DND-41 (cell line): Measurements from ENCODE around the gene TMC3.
A peak's percentile ranks its signal among the peaks of the same experiment; 100 is the strongest.

Experiments
- ATAC-seq: fragments of 200-7000 bp; cut with Tn5 transposase; 3 replicates; pipeline ENCODE4 v1.9.1; 2021; ENCODE audit warnings: low read depth; ENCODE audit not compliant: insufficient read depth
- DNase-seq: peaks from one replicate; pipeline ENCODE4 v3.0.0-alpha.2; 2020
- H2AFZ ChIP-seq: 2 replicates; pipeline ENCODE4 v1.6.0; 2012; ENCODE audit warnings: low read depth, low read length
- H3K27ac ChIP-seq: 2 replicates; pipeline ENCODE4 v1.5.1; 2012; ENCODE audit warnings: low read length, inconsistent platforms
- H3K27me3 ChIP-seq: fragments of 200-600 bp; sonication (generic); 2 replicates; pipeline ENCODE4 v1.6.0; 2012; ENCODE audit warnings: low read length, mild to moderate bottlenecking, inconsistent platforms; ENCODE audit not compliant: insufficient read depth, poor library complexity
- H3K36me3 ChIP-seq: 2 replicates; pipeline ENCODE4 v1.5.1; 2012; ENCODE audit warnings: low read length, inconsistent platforms; ENCODE audit not compliant: insufficient read depth
- H3K4me1 ChIP-seq: 2 replicates; pipeline ENCODE4 v1.5.1; 2012; ENCODE audit warnings: mild to moderate bottlenecking, low read length; ENCODE audit not compliant: insufficient read depth
- H3K4me2 ChIP-seq: 2 replicates; pipeline ENCODE4 v1.6.0; 2012; ENCODE audit warnings: mild to moderate bottlenecking, moderate library complexity, low read length, inconsistent platforms; ENCODE audit not compliant: insufficient read depth
- H3K4me3 ChIP-seq, 2 experiments: fragments of 200-600 bp in 1 of 2; shearing (Covaris generic) in 1 of 2; 2 replicates each; pipeline ENCODE4 v1.5.1; 2012 to 2016; ENCODE audit warnings: inconsistent platforms in 2 of 2, low read length in 2 of 2, mild to moderate bottlenecking in 2 of 2, low read depth in 1 of 2, moderate library complexity in 1 of 2
- H3K79me2 ChIP-seq: 2 replicates; pipeline ENCODE4 v1.6.0; 2012; ENCODE audit warnings: low read length, inconsistent platforms; ENCODE audit not compliant: insufficient read depth
- H3K9ac ChIP-seq: 2 replicates; pipeline ENCODE4 v1.6.0; 2012; ENCODE audit warnings: low read depth, mild to moderate bottlenecking, inconsistent platforms, low read length, moderate library complexity
- H3K9me3 ChIP-seq: 2 replicates; pipeline ENCODE4 v1.5.1; 2012; ENCODE audit warnings: low read length, moderate library complexity, mild to moderate bottlenecking, inconsistent platforms; ENCODE audit not compliant: insufficient read depth, severe bottlenecking
- H4K20me1 ChIP-seq: 2 replicates; pipeline ENCODE4 v1.6.0; 2012; ENCODE audit warnings: low read length; ENCODE audit not compliant: insufficient read depth
- EZH2 ChIP-seq: IDR thresholded peaks from 3 replicates; pipeline ENCODE4 v1.6.1; 2012; ENCODE audit warnings: borderline replicate concordance, low read depth, mild to moderate bottlenecking, moderate library complexity, low read length, inconsistent platforms; ENCODE audit not compliant: severe bottlenecking
- TF ChIP-seq, protein P1 (sequence below): IDR thresholded peaks from 2 replicates; pipeline ENCODE4 v1.5.1; 2012; ENCODE audit warnings: borderline replicate concordance, low read length, moderate library complexity, mild to moderate bottlenecking; ENCODE audit not compliant: poor library complexity, severe bottlenecking; ENCODE audit errors: extremely low read depth

The TMC3 gene

DNA sequence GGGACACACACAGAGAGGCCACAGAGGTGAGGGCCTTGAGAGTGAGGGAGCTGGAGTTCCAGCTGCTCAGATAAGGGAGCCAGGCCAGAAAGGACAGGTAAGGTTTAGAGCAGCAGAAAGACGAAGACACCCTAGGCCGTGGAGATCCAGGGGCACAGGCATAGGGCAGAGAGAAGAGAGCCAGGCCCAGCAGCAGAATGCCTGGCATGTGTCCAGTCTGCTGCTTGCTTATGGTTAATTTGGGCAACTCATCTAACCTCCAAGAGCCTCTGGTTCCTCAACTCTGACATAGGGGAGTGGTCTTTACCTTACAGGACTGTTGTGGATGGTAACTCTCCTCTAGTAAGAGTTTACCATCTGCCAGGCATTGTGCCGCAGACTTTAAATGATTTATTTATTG is 86.0 kb downstream of the TMC3 start:
- Histone ChIP-seq H3K9ac (no peak overlapping the region), H2AFZ (no peak overlapping the region), H3K4me3 (no peak overlapping the region), H3K9me3 (no peaks in the 10 kb centered on the region), H3K4me2 (no peak overlapping the region), H3K36me3 (no peaks in the 10 kb centered on the region), H4K20me1 (no peaks in the 10 kb centered on the region), H3K4me1 (peaks cover 35% of the 10 kb centered on the region), H3K79me2 (no peaks in the 10 kb centered on the region), H3K27ac (no peak overlapping the region), H3K27me3 (no peaks in the 10 kb centered on the region)
- no peak for DNase-seq
- ATAC-seq = no peak
- TF ChIP-seq, protein P1, sequence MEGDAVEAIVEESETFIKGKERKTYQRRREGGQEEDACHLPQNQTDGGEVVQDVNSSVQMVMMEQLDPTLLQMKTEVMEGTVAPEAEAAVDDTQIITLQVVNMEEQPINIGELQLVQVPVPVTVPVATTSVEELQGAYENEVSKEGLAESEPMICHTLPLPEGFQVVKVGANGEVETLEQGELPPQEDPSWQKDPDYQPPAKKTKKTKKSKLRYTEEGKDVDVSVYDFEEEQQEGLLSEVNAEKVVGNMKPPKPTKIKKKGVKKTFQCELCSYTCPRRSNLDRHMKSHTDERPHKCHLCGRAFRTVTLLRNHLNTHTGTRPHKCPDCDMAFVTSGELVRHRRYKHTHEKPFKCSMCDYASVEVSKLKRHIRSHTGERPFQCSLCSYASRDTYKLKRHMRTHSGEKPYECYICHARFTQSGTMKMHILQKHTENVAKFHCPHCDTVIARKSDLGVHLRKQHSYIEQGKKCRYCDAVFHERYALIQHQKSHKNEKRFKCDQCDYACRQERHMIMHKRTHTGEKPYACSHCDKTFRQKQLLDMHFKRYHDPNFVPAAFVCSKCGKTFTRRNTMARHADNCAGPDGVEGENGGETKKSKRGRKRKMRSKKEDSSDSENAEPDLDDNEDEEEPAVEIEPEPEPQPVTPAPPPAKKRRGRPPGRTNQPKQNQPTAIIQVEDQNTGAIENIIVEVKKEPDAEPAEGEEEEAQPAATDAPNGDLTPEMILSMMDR = no peak

DNA sequence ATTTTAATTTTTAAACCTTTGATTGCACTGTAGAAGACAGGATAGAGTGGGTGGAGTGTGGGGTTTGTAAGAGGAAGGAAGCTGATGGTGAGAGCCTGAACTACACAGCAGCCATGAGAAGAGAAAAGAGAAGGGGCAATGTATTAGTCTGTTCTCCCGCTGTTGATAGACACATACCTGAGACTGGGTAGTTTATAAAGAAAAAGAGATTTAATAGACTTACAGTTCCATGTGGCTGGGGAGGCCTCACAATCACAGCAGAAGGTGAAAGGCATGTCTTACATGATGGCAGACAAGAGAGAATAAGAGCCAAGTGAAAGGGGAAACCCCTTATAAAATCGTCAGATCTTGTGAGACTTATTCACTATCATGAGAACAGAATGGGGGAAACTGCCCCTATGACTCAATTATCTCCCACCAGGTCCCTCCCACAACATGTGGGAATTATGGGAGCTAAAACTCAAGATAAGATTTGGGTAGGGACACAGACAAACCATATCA is 87.3 kb downstream of the TMC3 start:
- Histone ChIP-seq H3K9me3 (no peaks in the 10 kb centered on the region), H3K27me3 (no peaks in the 10 kb centered on the region), H4K20me1 (no peaks in the 10 kb centered on the region), H3K4me2 (no peak overlapping the region), H3K79me2 (no peaks in the 10 kb centered on the region), H3K4me3 (no peak overlapping the region), H3K36me3 (no peaks in the 10 kb centered on the region), H3K4me1 (peaks cover 22% of the 10 kb centered on the region), H2AFZ (no peak overlapping the region), H3K9ac (no peak overlapping the region), H3K27ac (no peak overlapping the region)
- DNase-seq (no peak), ATAC-seq (peak; percentile 58; the same call in 2 of the 3 replicates)
- TF ChIP-seq, protein P1 = no peak
- no peak for TF ChIP-seq EZH2

DNA sequence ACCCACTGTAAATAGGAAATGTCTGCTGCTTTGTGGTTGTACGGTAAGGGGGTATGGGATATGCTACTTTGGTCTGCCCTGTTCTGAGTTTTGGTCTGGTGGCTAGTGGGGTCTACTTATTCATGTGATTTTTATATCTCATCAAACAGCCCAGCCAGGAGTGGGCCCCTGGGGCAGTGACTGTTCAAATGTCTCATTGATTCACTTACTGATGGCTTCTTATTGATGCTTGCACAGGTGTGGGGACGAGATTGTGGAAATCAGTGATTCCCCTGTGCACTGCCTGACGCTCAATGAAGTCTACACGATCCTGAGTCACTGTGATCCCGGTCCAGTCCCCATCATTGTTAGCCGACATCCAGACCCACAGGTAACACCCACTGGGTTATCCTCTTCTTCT is 88.6 kb downstream of the TMC3 start:
- no peak overlapping the region for H3K4me2 ChIP-seq
- H3K36me3 ChIP-seq = no peaks in the 10 kb centered on the region
- no peak for ATAC-seq

More for the DNA sequence above, 88.6 kb downstream of the TMC3 start:
- Histone ChIP-seq H3K4me1 (peaks cover 13% of the 10 kb centered on the region), H4K20me1 (no peaks in the 10 kb centered on the region), H3K27me3 (no peaks in the 10 kb centered on the region), H2AFZ (no peak overlapping the region), H3K79me2 (no peaks in the 10 kb centered on the region), H3K4me3 (no peak overlapping the region), H3K9me3 (no peaks in the 10 kb centered on the region), H3K27ac (no peak overlapping the region), H3K9ac (no peak overlapping the region)
- TF ChIP-seq EZH2 = no peak
- TF ChIP-seq, protein P1 = no peak
- DNase-seq = no peak
